ENCODE measurements around the gene CNTN6. TPM values are rescaled to one million over a fixed set of nuclear protein-coding genes. Genes with fewer than 3 reads are reported as not detected.

The CNTN6 gene
- total RNA-seq, 1 experiment from 2014 or later: 0.40 TPM

- no peak for DNase-seq (ENCODE audit: low read depth, low spot score)
- in situ Hi-C loops (cut with HindIII; ENCODE audit: low pct_unique_long_range_greater_than_20kb, low sequenced_read_pairs): no loop called here
These were observed 142.8 kb downstream of the CNTN6 start for GRCh38 chr3:1235526-1236120.

- peak; percentile 43 for DNase-seq (ENCODE audit: low read depth, low spot score)
- in situ Hi-C loops (cut with HindIII; ENCODE audit: low pct_unique_long_range_greater_than_20kb, low sequenced_read_pairs): no loop called here
These were observed 158.6 kb downstream of the CNTN6 start for GRCh38 chr3:1251282-1252060.

- peak; percentile 19 for DNase-seq (ENCODE audit: low read depth, low spot score)
- in situ Hi-C loops (cut with HindIII; ENCODE audit: low pct_unique_long_range_greater_than_20kb, low sequenced_read_pairs): no loop called here
These were observed 159.2 kb downstream of the CNTN6 start for GRCh38 chr3:1252061-1252430.

GRCh38 chr3:1262246-1262645 is 169.4 kb downstream of the CNTN6 start:
- DNase-seq (ENCODE audit: low read depth, low spot score): no peak
- in situ Hi-C loops (cut with HindIII; ENCODE audit: low pct_unique_long_range_greater_than_20kb, low sequenced_read_pairs): no loop called here

GRCh38 chr3:1263121-1263520 is 170.3 kb downstream of the CNTN6 start:
- in situ Hi-C loops (cut with HindIII; ENCODE audit: low pct_unique_long_range_greater_than_20kb, low sequenced_read_pairs): no loop called here
- DNase-seq (ENCODE audit: low read depth, low spot score): no peak

GRCh38 chr3:1269808-1270207 is 177.0 kb downstream of the CNTN6 start:
- no peak for DNase-seq (ENCODE audit: low read depth, low spot score)
- in situ Hi-C loops (cut with HindIII; ENCODE audit: low pct_unique_long_range_greater_than_20kb, low sequenced_read_pairs): no loop called here

- DNase-seq (ENCODE audit: low read depth, low spot score): no peak
- in situ Hi-C loops (cut with HindIII; ENCODE audit: low pct_unique_long_range_greater_than_20kb, low sequenced_read_pairs): no loop called here
These were observed 179.9 kb downstream of the CNTN6 start for GRCh38 chr3:1272546-1273265.

GRCh38 chr3:1275495-1275894 is 182.7 kb downstream of the CNTN6 start:
- in situ Hi-C loops (cut with HindIII; ENCODE audit: low pct_unique_long_range_greater_than_20kb, low sequenced_read_pairs): no loop called here
- DNase-seq (ENCODE audit: low read depth, low spot score): peak; percentile 93

GRCh38 chr3:1287815-1288214 is 195.0 kb downstream of the CNTN6 start:
- DNase-seq (ENCODE audit: low read depth, low spot score): no peak
- in situ Hi-C loops (cut with HindIII; ENCODE audit: low pct_unique_long_range_greater_than_20kb, low sequenced_read_pairs): no loop called here

- no peak for DNase-seq (ENCODE audit: low read depth, low spot score)
- in situ Hi-C loops (cut with HindIII; ENCODE audit: low pct_unique_long_range_greater_than_20kb, low sequenced_read_pairs): no loop called here
These were observed 196.1 kb downstream of the CNTN6 start for GRCh38 chr3:1288805-1289494.

GRCh38 chr3:1292571-1293071 is 199.8 kb downstream of the CNTN6 start:
- in situ Hi-C loops (cut with HindIII; ENCODE audit: low pct_unique_long_range_greater_than_20kb, low sequenced_read_pairs): no loop called here
- no peak for DNase-seq (ENCODE audit: low read depth, low spot score)

GRCh38 chr3:1294586-1294985 is 201.8 kb downstream of the CNTN6 start:
- in situ Hi-C loops (cut with HindIII; ENCODE audit: low pct_unique_long_range_greater_than_20kb, low sequenced_read_pairs): no loop called here
- no peak for DNase-seq (ENCODE audit: low read depth, low spot score)

GRCh38 chr3:1318296-1319005 is 225.6 kb downstream of the CNTN6 start:
- in situ Hi-C loops (cut with HindIII; ENCODE audit: low pct_unique_long_range_greater_than_20kb, low sequenced_read_pairs): no loop called here
- no peak for DNase-seq (ENCODE audit: low read depth, low spot score)

GRCh38 chr3:1326546-1326945 is 233.7 kb downstream of the CNTN6 start:
- in situ Hi-C loops (cut with HindIII; ENCODE audit: low pct_unique_long_range_greater_than_20kb, low sequenced_read_pairs): no loop called here
- peak; percentile 40 for DNase-seq (ENCODE audit: low read depth, low spot score)

- no peak for DNase-seq (ENCODE audit: low read depth, low spot score)
- in situ Hi-C loops (cut with HindIII; ENCODE audit: low pct_unique_long_range_greater_than_20kb, low sequenced_read_pairs): no loop called here
These were observed 237.3 kb downstream of the CNTN6 start for GRCh38 chr3:1330107-1330506.

GRCh38 chr3:1346386-1346785 is 253.6 kb downstream of the CNTN6 start:
- DNase-seq (ENCODE audit: low read depth, low spot score): no peak
- in situ Hi-C loops (cut with HindIII; ENCODE audit: low pct_unique_long_range_greater_than_20kb, low sequenced_read_pairs): no loop called here

- in situ Hi-C loops (cut with HindIII; ENCODE audit: low pct_unique_long_range_greater_than_20kb, low sequenced_read_pairs): no loop called here
- peak; percentile 17 for DNase-seq (ENCODE audit: low read depth, low spot score)
These were observed 255.7 kb downstream of the CNTN6 start for GRCh38 chr3:1348547-1348946.
